ENCODE measurements around the gene CDC20.
A peak's percentile ranks its signal among the peaks of the same experiment; 100 is the strongest.

Gene CDC20

DNA sequence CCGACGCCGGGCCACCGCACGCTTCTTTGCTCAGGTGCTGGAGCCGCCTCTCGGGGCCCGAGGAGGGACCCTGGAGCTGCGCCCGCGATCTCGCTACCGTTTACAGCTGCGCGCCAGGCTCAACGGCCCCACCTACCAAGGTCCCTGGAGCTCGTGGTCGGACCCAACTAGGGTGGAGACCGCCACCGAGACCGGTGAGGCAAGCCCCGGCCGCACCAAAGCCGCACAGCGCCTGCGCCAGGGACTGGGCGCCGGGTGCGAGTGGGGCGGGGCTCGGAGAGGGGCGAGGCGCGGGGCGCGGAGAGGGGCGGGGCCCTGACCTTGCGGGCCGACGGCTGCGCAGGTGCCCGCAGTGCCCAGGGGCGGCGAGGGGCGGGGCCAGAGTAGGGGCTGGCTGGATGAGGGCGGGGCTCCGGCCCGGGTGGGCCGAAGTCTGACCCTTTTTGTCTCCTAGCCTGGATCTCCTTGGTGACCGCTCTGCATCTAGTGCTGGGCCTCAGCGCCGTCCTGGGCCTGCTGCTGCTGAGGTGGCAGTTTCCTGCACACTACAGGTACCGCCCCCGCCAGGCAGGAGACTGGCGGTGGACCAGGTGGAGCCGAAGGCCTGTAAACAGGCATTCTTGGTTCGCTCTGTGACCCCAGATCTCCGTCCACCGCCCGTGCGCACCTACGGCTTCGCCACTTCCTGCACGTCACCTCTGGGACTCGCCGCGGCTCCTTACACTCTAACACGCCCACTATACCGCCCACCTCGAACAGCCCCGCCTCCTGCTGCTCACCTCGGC, 9.8 kb upstream of the CDC20 start:
- peak overlapping the region; percentile 71 for H3K27ac ChIP-seq (ENCODE audit: poor library complexity, severe bottlenecking)
- H3K36me3 ChIP-seq (ENCODE audit: low read depth): no peaks in the 10 kb centered on the region
- peak; percentile 82 for ATAC-seq (ENCODE audit: low read depth)
- peak overlapping the region; percentile 40 for H3K4me3 ChIP-seq (ENCODE audit: severe bottlenecking)
- TF ChIP-seq, protein P1, sequence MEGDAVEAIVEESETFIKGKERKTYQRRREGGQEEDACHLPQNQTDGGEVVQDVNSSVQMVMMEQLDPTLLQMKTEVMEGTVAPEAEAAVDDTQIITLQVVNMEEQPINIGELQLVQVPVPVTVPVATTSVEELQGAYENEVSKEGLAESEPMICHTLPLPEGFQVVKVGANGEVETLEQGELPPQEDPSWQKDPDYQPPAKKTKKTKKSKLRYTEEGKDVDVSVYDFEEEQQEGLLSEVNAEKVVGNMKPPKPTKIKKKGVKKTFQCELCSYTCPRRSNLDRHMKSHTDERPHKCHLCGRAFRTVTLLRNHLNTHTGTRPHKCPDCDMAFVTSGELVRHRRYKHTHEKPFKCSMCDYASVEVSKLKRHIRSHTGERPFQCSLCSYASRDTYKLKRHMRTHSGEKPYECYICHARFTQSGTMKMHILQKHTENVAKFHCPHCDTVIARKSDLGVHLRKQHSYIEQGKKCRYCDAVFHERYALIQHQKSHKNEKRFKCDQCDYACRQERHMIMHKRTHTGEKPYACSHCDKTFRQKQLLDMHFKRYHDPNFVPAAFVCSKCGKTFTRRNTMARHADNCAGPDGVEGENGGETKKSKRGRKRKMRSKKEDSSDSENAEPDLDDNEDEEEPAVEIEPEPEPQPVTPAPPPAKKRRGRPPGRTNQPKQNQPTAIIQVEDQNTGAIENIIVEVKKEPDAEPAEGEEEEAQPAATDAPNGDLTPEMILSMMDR (IDR thresholded peaks at IDR 0.05; ENCODE audit: poor library complexity, severe bottlenecking): no peak
- peaks cover 5% of the 10 kb centered on the region for H3K4me1 ChIP-seq (ENCODE audit: insufficient read depth, poor library complexity, severe bottlenecking)
- H3K27me3 ChIP-seq (ENCODE audit: insufficient read depth, poor library complexity, severe bottlenecking): no peaks in the 10 kb centered on the region
- peak; percentile 89 for DNase-seq (ENCODE audit: low spot score)
- H3K9me3 ChIP-seq (ENCODE audit: severe bottlenecking): no peaks in the 10 kb centered on the region

DNA sequence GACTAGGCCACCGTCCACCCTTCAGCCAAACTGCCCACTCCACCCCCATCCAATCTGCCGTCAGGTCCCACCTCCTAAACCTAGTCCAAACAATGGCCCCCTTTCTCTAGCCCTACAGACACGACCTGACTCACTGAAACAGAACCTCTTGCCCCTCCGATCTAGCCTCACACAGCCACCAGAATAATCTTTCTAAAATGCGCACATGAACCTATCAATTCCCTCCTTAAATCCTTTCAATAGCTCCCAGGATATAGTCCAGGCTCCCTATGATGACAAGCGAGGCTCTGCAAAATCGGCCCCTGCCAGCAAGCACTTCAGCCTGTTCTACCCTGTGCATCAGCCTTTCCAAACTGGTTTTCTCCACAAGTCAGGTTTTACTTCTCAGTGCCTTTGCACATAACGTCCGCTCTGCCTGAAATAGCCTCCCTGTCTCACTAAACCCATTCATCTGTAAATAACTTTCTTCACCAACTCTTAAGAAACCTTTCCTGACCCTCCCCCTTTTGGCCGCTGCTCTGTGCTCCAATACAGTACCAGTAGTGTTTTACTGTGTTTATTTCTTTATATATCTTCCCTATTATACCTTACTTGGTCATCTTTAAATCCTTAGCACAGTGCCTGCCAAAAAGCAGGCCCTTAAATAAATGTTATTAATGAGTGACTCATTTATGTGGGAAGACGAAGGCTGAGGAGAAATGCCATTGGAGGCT, 9.0 kb upstream of the CDC20 start:
- peak overlapping the region; percentile 71 for H3K27ac ChIP-seq (ENCODE audit: poor library complexity, severe bottlenecking)
- peaks cover 5% of the 10 kb centered on the region for H3K4me1 ChIP-seq (ENCODE audit: insufficient read depth, poor library complexity, severe bottlenecking)
- no peaks in the 10 kb centered on the region for H3K27me3 ChIP-seq (ENCODE audit: insufficient read depth, poor library complexity, severe bottlenecking)
- no peak for ATAC-seq (ENCODE audit: low read depth)
- no peaks in the 10 kb centered on the region for H3K9me3 ChIP-seq (ENCODE audit: severe bottlenecking)
- peak overlapping the region; percentile 40 for H3K4me3 ChIP-seq (ENCODE audit: severe bottlenecking)
- H3K36me3 ChIP-seq (ENCODE audit: low read depth): no peaks in the 10 kb centered on the region
- no peak for DNase-seq (ENCODE audit: low spot score)
- TF ChIP-seq, protein P1 (IDR thresholded peaks at IDR 0.05; ENCODE audit: poor library complexity, severe bottlenecking): no peak

DNA sequence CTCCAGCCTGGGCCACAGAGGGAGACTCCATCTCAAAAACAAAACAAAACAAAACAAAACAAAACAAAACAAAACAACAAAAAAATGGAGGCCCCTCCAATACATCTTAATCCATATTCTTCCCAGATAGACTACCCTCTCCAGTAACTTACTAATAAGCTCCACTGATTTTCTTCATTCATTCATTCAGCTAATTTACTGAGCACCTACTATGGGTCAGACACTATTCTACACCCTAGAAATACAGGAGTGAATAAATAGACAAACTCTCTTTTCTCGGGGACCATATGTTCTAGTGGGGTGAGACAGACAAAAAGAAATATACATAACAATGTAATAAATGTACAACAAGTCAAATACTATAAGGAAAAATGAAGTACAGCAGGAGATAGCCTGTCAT, 7.8 kb upstream of the CDC20 start:
- Histone ChIP-seq H3K27me3 (ENCODE audit: insufficient read depth, poor library complexity, severe bottlenecking) (no peaks in the 10 kb centered on the region), H3K36me3 (ENCODE audit: low read depth) (no peaks in the 10 kb centered on the region; the same call in 1 of the 2 replicates), H3K9me3 (ENCODE audit: severe bottlenecking) (no peaks in the 10 kb centered on the region), H3K4me3 (ENCODE audit: severe bottlenecking) (no peak overlapping the region), H3K27ac (ENCODE audit: poor library complexity, severe bottlenecking) (no peak overlapping the region), H3K4me1 (ENCODE audit: insufficient read depth, poor library complexity, severe bottlenecking) (peaks cover 5% of the 10 kb centered on the region)
- DNase-seq (ENCODE audit: low spot score) (no peak), ATAC-seq (ENCODE audit: low read depth) (no peak)
- TF ChIP-seq, protein P1 (IDR thresholded peaks at IDR 0.05; ENCODE audit: poor library complexity, severe bottlenecking): no peak

DNA sequence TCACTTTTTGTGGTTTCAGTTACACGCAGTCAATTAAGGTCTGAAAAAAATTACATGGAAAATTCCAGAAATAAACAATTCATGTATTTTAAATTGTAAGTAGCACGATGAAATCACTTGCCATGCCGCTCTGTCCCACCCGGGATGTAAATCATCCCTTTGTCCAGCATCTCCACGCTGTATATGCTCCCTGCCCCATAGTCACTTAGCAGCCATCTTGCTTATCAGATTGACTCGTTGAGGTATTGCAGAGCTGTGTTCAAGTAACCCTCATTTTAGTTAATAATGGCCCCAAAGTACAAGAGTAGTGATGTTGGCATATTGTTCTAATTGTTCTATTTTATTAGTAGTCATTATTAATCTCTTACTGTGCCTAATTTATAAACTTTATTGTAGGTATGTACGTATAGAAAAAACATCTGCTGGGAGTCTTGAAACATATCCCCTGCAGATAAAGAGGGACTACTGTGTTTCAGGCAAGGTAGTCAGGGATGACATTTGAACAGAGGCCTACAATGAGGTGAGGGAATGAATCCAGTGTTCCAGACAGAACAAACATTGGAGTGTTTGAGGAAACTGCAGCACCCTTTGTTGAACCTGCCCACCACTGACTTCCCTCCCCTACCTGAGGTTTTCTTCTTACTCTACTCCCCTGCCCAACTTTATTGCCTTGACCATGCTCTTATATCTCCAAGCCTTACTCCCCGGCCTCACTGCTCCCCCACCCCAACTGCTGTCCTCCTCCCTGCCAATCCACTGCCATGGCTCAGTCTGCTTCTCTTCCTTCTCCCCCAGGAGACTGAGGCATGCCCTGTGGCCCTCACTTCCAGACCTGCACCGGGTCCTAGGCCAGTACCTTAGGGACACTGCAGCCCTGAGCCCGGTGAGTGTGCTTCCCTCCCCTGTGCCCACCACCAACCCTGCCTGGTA, 7.1 kb upstream of the CDC20 start:
- Histone ChIP-seq H3K36me3 (ENCODE audit: low read depth) (no peaks in the 10 kb centered on the region; the same call in 1 of the 2 replicates), H3K4me1 (ENCODE audit: insufficient read depth, poor library complexity, severe bottlenecking) (peaks cover 5% of the 10 kb centered on the region), H3K27ac (ENCODE audit: poor library complexity, severe bottlenecking) (no peak overlapping the region), H3K9me3 (ENCODE audit: severe bottlenecking) (no peaks in the 10 kb centered on the region), H3K27me3 (ENCODE audit: insufficient read depth, poor library complexity, severe bottlenecking) (no peaks in the 10 kb centered on the region), H3K4me3 (ENCODE audit: severe bottlenecking) (no peak overlapping the region)
- TF ChIP-seq, protein P1 (IDR thresholded peaks at IDR 0.05; ENCODE audit: poor library complexity, severe bottlenecking): no peak
- DNase-seq (ENCODE audit: low spot score) (no peak), ATAC-seq (ENCODE audit: low read depth) (no peak)

All from RWPE2 (cell line).